Stimulated activated CD4-positive, alpha-beta T cell treated with anti-CD3 and anti-CD28 coated beads, Interleukin-15, amount 100 ng/mL, for 48 hours (primary cell): ENCODE measurements around the gene CCDC85C.

Source experiments
- DNase-seq, 2 donors: peaks; one replicate each; pipeline ENCODE4 v3.0.0-alpha.2; 2020; ENCODE audit warnings: low read depth in 2 of 2

CCDC85C gene

GRCh38 chr14:99476864-99477263 lies 127.1 kb downstream of the CCDC85C start:
- no peak for DNase-seq

GRCh38 chr14:99475660-99476059 lies 128.3 kb downstream of the CCDC85C start:
- no peak for DNase-seq

- DNase-seq: no peak
Observed at GRCh38 chr14:99475179-99475578, 128.8 kb downstream of the CCDC85C start.

GRCh38 chr14:99473458-99473857 lies 130.5 kb downstream of the CCDC85C start:
- no peak for DNase-seq

GRCh38 chr14:99472937-99473336 lies 131.1 kb downstream of the CCDC85C start:
- DNase-seq: no peak

- no peak for DNase-seq
Observed at GRCh38 chr14:99471731-99472130, 132.3 kb downstream of the CCDC85C start.

- no peak for DNase-seq
Observed at GRCh38 chr14:99468836-99469592, 135.0 kb downstream of the CCDC85C start.

- DNase-seq: no peak
Observed at GRCh38 chr14:99468081-99468480, 135.9 kb downstream of the CCDC85C start.

GRCh38 chr14:99467336-99468078 lies 136.5 kb downstream of the CCDC85C start:
- DNase-seq: no peak

- no peak for DNase-seq
Observed at GRCh38 chr14:99466758-99467157, 137.2 kb downstream of the CCDC85C start.

- DNase-seq: no peak
Observed at GRCh38 chr14:99465288-99465687, 138.7 kb downstream of the CCDC85C start.

GRCh38 chr14:99463974-99464373 lies 140.0 kb downstream of the CCDC85C start:
- DNase-seq: no peak

GRCh38 chr14:99462210-99462609 lies 141.8 kb downstream of the CCDC85C start:
- no peak for DNase-seq

GRCh38 chr14:99461411-99462085 lies 142.5 kb downstream of the CCDC85C start:
- DNase-seq: no peak

- no peak for DNase-seq
Observed at GRCh38 chr14:99460793-99461192, 143.2 kb downstream of the CCDC85C start.

- DNase-seq: no peak
Observed at GRCh38 chr14:99459481-99460100, 144.4 kb downstream of the CCDC85C start.

- no peak for DNase-seq
Observed at GRCh38 chr14:99454246-99454645, 149.8 kb downstream of the CCDC85C start.

- DNase-seq: no peak
Observed at GRCh38 chr14:99452968-99453367, 151.0 kb downstream of the CCDC85C start.

GRCh38 chr14:99451234-99451633 lies 152.8 kb downstream of the CCDC85C start:
- no peak for DNase-seq

GRCh38 chr14:99450266-99450665 lies 153.7 kb downstream of the CCDC85C start:
- DNase-seq: no peak
